GM06990 (cell line): ENCODE results near the gene GCAT.

ENCODE experiments used
- DNase-seq: peaks from one replicate; pipeline ENCODE4 v3.0.0-alpha.2; 2011; ENCODE audit not compliant: insufficient read length; ENCODE audit errors: extremely low read depth
- H3K27me3 ChIP-seq: replicated peaks from 2 replicates; pipeline ENCODE4 v1.6.0; 2011; ENCODE audit warnings: low read length; ENCODE audit not compliant: control insufficient read depth, insufficient read depth
- H3K36me3 ChIP-seq: 2 replicates; pipeline ENCODE4 v1.5.1; 2011; ENCODE audit warnings: low read length; ENCODE audit not compliant: control insufficient read depth, insufficient read depth
- H3K4me3 ChIP-seq: replicated peaks from 2 replicates; pipeline ENCODE4 v1.5.1; 2011; ENCODE audit warnings: low read depth, mild to moderate bottlenecking, control low read depth, low read length
- CTCF ChIP-seq: IDR thresholded peaks from 2 replicates; pipeline ENCODE4 v1.5.1; 2011; ENCODE audit warnings: low read length, control low read depth, mild to moderate bottlenecking, inconsistent platforms; ENCODE audit not compliant: insufficient read depth, poor library complexity, severe bottlenecking

The GCAT gene

DNA sequence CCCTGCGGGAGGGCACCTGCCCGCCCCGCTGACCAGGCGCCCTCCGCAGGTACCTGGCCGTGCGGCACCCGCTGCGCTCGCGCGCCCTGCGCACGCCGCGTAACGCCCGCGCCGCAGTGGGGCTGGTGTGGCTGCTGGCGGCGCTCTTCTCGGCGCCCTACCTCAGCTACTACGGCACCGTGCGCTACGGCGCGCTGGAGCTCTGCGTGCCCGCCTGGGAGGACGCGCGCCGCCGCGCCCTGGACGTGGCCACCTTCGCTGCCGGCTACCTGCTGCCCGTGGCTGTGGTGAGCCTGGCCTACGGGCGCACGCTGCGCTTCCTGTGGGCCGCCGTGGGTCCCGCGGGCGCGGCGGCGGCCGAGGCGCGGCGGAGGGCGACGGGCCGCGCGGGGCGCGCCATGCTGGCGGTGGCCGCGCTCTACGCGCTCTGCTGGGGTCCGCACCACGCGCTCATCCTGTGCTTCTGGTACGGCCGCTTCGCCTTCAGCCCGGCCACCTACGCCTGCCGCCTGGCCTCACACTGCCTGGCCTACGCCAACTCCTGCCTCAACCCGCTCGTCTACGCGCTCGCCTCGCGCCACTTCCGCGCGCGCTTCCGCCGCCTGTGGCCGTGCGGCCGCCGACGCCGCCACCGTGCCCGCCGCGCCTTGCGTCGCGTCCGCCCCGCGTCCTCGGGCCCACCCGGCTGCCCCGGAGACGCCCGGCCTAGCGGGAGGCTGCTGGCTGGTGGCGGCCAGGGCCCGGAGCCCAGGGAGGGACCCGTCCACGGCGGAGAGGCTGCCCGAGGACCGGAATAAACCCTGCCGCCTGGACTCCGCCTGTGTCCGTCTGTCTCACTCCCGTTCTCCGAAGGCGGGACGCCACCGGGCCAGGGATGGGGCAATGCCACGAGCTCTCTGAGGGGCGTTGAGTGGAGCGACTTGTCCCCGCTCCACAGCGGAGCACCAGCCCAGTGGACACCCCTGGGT, 17.2 kb downstream of the GCAT start:
- H3K4me3 ChIP-seq: peak overlapping the region; percentile 22; the same call in 1 of the 2 replicates
- no peak for TF ChIP-seq CTCF
- peaks cover 2% of the 10 kb centered on the region for H3K36me3 ChIP-seq
- peak; percentile 49 for DNase-seq
- peaks cover 2% of the 10 kb centered on the region; the same call in 1 of the 2 replicates for H3K27me3 ChIP-seq

- no peak for TF ChIP-seq CTCF
- H3K4me3 ChIP-seq: no peak overlapping the region
- peaks cover 2% of the 10 kb centered on the region; the same call in 1 of the 2 replicates for H3K27me3 ChIP-seq
- H3K36me3 ChIP-seq: peaks cover 8% of the 10 kb centered on the region
- no peak for DNase-seq
Observed at GRCh38 chr22:37827056-37827455, 19.3 kb downstream of the GCAT start.

- no peak for DNase-seq
- no peak for TF ChIP-seq CTCF
- no peak overlapping the region for H3K4me3 ChIP-seq
- H3K27me3 ChIP-seq: no peaks in the 10 kb centered on the region
- peaks cover 23% of the 10 kb centered on the region for H3K36me3 ChIP-seq
Observed at GRCh38 chr22:37830093-37830842, 22.5 kb downstream of the GCAT start.

DNA sequence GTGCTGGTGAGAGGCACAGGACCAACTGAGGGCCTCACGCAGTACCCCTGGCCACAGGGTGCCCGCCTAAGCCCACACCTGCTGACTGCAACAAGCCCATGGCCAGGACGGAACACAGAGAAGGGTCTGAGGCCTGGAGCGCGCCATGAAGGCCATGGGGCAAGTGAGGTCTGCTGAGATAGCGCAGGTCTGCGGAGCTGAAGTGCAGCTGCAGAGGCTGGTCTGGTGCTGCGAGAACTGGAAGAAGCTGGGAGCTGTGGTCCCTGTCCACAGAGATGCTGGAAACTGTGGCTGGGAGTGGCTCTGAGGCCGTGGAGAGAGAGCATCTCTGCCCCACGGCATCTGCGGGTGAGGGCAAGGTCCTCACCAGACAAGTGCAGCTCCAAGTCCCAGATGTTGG, 23.7 kb downstream of the GCAT start:
- Histone ChIP-seq H3K27me3 (no peaks in the 10 kb centered on the region), H3K36me3 (peaks cover 23% of the 10 kb centered on the region), H3K4me3 (no peak overlapping the region)
- no peak for DNase-seq
- TF ChIP-seq CTCF: no peak

DNA sequence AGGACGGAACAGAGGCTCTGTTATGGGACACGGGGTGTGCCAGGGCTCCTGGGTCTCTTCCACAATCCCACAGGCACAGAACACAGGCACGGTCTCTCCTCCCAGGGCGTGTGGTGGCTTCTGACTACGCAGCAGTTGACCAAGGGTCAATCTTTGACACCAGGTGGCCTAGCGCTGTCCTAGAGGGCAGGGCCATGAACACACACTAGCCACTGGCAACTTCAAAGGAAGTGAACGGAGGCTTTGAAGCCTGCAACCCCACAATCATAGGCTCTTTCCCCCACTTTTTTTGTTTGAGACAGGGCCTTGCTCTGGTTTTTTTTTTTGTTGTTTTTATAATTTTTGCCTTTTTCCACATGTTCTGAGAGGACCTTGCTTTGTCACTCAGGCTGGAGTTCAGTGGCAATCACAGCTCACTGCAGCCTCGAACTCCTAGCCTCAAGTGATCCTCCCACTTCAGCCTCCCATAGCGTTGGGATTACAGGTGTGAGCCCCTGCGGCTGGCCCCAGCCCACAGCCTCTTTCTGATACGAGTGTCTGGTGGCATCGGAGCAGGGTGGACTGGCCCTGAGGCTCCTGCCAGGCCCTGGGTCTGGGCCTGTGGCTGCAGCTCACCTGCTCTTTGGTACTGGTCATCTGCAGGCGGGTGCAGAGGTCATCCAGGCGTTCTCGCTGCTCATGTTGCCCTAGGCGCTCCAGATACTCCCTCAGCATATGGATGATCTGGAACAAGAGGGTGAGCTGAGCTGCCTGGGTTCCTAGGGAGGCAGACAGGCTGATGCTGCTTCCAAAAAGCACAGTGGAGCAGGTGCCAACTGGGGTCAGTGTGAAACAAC, 24.5 kb downstream of the GCAT start:
- Histone ChIP-seq H3K36me3 (peaks cover 23% of the 10 kb centered on the region), H3K27me3 (no peaks in the 10 kb centered on the region), H3K4me3 (no peak overlapping the region)
- TF ChIP-seq CTCF: no peak
- DNase-seq: no peak
